A549 (cell line): Measurements from ENCODE around the gene HMGCLL1.

Experiments used
- CHD2 ChIP-seq: fragments of 150-350 bp; IDR thresholded peaks from 2 replicates; pipeline ENCODE4 v1.6.1; 2014; ENCODE audit warnings: low read length; ENCODE audit not compliant: partially characterized antibody
- CHD4 ChIP-seq: fragments of 200-600 bp; sonication (generic); IDR thresholded peaks from 2 replicates; pipeline ENCODE4 v1.6.1; 2016; ENCODE audit warnings: antibody characterized with exemption, mild to moderate bottlenecking, borderline replicate concordance
- EP300 ChIP-seq, 2 experiments: fragments of >200 bp; sonication (Bioruptor Twin); formaldehyde crosslinking; IDR thresholded peaks; 2 replicates in 1 of 2; 3 replicates in 1 of 2; pipeline ENCODE4 v1.6.1; 2016 to 2017
- ESRRA ChIP-seq: fragments of 150-350 bp; IDR thresholded peaks from 2 replicates; pipeline ENCODE4 v1.6.1; 2014; ENCODE audit warnings: mild to moderate bottlenecking, low read length, borderline replicate concordance
- JUN ChIP-seq, 2 experiments: fragments of >200 bp; sonication (Bioruptor Twin); formaldehyde crosslinking; IDR thresholded peaks; 2 replicates in 1 of 2; 3 replicates in 1 of 2; pipeline ENCODE4 v1.6.1; 2016 to 2017
- NPAS2 ChIP-seq: fragments of 250-450 bp; sonication (Bioruptor Pico); IDR thresholded peaks from 2 replicates; pipeline ENCODE4 v1.8.0; 2022; ENCODE audit warnings: mild to moderate bottlenecking, moderate library complexity, borderline replicate concordance
- POLR2A ChIP-seq: IDR thresholded peaks from 2 replicates; pipeline ENCODE4 v1.6.1; 2012; ENCODE audit warnings: mild to moderate bottlenecking, low read length
- POLR2AphosphoS2 ChIP-seq: conservative IDR thresholded peaks from 2 replicates; pipeline ENCODE4 v1.6.1; 2012; ENCODE audit warnings: low read length, improper control_type of control experiment, inconsistent platforms
- TP53 ChIP-seq: fragments of 250-450 bp; sonication (Bioruptor Pico); IDR thresholded peaks from 2 replicates; pipeline ENCODE4 v1.5.0; 2021; ENCODE audit warnings: mild to moderate bottlenecking, moderate library complexity
- TF ChIP-seq, protein P1 (sequence below): fragments of 200-600 bp; sonication (generic); IDR thresholded peaks from 2 replicates; pipeline ENCODE4 v1.6.1; 2016; ENCODE audit warnings: antibody characterized with exemption, mild to moderate bottlenecking, moderate library complexity
- TF ChIP-seq, protein P2 (sequence below): fragments of >200 bp; sonication (Bioruptor Twin); formaldehyde crosslinking; IDR thresholded peaks from 3 replicates; pipeline ENCODE4 v1.5.1; 2016
- TF ChIP-seq, protein P3 (sequence below): fragments of 450-650 bp; IDR thresholded peaks from 2 replicates; pipeline ENCODE4 v1.6.1; 2014; ENCODE audit warnings: antibody characterized with exemption
- TF ChIP-seq, protein P4 (sequence below): IDR thresholded peaks from 2 replicates; pipeline ENCODE4 v1.6.1; 2012
- TF ChIP-seq, protein P5 (sequence below): IDR thresholded peaks from 2 replicates; pipeline ENCODE4 v1.6.1; 2012

DNA sequence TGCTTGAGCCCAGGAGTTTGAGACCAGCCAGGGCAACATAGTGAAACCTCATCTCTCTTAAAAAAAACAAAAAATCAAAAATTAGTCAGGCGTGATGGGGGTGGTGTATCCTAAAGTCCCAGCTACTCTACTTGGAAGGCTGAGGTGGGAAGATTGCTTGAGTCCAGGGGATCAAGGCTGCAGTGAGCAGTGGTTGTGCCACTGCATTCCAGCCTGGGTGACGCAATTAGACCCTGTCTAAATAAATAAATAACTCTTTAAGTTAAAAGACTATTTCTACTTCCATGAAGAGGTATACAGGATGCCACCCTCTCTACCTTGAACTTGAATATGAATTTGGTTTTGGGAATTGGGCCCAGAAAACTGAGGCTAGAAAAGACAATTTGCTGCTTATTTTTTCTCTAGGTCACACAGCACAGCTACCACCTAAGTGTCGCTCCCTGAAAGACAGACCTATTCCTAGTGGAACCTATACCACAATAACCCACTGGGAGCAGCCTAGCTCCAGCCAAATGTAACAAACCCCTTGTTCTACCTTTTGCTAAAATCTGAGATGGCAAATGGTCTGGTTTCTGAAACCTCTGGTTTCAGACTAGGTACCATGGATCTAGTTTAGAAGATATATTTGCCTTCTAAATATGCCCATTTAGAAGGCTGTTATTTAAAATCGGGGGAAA is 35.2 kb downstream of the HMGCLL1 start:
- TF ChIP-seq, protein P1, sequence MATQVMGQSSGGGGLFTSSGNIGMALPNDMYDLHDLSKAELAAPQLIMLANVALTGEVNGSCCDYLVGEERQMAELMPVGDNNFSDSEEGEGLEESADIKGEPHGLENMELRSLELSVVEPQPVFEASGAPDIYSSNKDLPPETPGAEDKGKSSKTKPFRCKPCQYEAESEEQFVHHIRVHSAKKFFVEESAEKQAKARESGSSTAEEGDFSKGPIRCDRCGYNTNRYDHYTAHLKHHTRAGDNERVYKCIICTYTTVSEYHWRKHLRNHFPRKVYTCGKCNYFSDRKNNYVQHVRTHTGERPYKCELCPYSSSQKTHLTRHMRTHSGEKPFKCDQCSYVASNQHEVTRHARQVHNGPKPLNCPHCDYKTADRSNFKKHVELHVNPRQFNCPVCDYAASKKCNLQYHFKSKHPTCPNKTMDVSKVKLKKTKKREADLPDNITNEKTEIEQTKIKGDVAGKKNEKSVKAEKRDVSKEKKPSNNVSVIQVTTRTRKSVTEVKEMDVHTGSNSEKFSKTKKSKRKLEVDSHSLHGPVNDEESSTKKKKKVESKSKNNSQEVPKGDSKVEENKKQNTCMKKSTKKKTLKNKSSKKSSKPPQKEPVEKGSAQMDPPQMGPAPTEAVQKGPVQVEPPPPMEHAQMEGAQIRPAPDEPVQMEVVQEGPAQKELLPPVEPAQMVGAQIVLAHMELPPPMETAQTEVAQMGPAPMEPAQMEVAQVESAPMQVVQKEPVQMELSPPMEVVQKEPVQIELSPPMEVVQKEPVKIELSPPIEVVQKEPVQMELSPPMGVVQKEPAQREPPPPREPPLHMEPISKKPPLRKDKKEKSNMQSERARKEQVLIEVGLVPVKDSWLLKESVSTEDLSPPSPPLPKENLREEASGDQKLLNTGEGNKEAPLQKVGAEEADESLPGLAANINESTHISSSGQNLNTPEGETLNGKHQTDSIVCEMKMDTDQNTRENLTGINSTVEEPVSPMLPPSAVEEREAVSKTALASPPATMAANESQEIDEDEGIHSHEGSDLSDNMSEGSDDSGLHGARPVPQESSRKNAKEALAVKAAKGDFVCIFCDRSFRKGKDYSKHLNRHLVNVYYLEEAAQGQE: no peak
- no peak for TF ChIP-seq POLR2A
- TF ChIP-seq, protein P2, sequence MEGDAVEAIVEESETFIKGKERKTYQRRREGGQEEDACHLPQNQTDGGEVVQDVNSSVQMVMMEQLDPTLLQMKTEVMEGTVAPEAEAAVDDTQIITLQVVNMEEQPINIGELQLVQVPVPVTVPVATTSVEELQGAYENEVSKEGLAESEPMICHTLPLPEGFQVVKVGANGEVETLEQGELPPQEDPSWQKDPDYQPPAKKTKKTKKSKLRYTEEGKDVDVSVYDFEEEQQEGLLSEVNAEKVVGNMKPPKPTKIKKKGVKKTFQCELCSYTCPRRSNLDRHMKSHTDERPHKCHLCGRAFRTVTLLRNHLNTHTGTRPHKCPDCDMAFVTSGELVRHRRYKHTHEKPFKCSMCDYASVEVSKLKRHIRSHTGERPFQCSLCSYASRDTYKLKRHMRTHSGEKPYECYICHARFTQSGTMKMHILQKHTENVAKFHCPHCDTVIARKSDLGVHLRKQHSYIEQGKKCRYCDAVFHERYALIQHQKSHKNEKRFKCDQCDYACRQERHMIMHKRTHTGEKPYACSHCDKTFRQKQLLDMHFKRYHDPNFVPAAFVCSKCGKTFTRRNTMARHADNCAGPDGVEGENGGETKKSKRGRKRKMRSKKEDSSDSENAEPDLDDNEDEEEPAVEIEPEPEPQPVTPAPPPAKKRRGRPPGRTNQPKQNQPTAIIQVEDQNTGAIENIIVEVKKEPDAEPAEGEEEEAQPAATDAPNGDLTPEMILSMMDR: no peak
- TF ChIP-seq, protein P3, sequence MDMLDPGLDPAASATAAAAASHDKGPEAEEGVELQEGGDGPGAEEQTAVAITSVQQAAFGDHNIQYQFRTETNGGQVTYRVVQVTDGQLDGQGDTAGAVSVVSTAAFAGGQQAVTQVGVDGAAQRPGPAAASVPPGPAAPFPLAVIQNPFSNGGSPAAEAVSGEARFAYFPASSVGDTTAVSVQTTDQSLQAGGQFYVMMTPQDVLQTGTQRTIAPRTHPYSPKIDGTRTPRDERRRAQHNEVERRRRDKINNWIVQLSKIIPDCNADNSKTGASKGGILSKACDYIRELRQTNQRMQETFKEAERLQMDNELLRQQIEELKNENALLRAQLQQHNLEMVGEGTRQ: no peak
- no peak for TF ChIP-seq ESRRA
- no peak for TF ChIP-seq CHD4
- TF ChIP-seq TP53 (CRISPR knock-in tag): no peak
- TF ChIP-seq, protein P4, sequence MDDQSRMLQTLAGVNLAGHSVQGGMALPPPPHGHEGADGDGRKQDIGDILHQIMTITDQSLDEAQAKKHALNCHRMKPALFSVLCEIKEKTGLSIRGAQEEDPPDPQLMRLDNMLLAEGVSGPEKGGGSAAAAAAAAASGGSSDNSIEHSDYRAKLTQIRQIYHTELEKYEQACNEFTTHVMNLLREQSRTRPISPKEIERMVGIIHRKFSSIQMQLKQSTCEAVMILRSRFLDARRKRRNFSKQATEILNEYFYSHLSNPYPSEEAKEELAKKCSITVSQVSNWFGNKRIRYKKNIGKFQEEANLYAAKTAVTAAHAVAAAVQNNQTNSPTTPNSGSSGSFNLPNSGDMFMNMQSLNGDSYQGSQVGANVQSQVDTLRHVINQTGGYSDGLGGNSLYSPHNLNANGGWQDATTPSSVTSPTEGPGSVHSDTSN: no peak
- TF ChIP-seq POLR2AphosphoS2: no peak
- no peak for TF ChIP-seq EP300 (IDR thresholded peaks at IDR 0.05)
- TF ChIP-seq, protein P5, sequence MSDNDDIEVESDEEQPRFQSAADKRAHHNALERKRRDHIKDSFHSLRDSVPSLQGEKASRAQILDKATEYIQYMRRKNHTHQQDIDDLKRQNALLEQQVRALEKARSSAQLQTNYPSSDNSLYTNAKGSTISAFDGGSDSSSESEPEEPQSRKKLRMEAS: no peak
- TF ChIP-seq CHD2: no peak
- no peak for TF ChIP-seq NPAS2 (CRISPR knock-in tag)
- TF ChIP-seq JUN (IDR thresholded peaks at IDR 0.05): no peak
